ENCODE results near the gene MUC21.
"Not testable (repeated sequence)": the region's sequence is repeated elsewhere in the genome, so short reads cannot be mapped to it uniquely, and the experiment has no call there.

- TF ChIP-seq, protein P1, sequence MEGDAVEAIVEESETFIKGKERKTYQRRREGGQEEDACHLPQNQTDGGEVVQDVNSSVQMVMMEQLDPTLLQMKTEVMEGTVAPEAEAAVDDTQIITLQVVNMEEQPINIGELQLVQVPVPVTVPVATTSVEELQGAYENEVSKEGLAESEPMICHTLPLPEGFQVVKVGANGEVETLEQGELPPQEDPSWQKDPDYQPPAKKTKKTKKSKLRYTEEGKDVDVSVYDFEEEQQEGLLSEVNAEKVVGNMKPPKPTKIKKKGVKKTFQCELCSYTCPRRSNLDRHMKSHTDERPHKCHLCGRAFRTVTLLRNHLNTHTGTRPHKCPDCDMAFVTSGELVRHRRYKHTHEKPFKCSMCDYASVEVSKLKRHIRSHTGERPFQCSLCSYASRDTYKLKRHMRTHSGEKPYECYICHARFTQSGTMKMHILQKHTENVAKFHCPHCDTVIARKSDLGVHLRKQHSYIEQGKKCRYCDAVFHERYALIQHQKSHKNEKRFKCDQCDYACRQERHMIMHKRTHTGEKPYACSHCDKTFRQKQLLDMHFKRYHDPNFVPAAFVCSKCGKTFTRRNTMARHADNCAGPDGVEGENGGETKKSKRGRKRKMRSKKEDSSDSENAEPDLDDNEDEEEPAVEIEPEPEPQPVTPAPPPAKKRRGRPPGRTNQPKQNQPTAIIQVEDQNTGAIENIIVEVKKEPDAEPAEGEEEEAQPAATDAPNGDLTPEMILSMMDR (IDR thresholded peaks at IDR 0.05) = not testable (repeated sequence)
- TF ChIP-seq POLR2A (IDR thresholded peaks at IDR 0.05) = not testable (repeated sequence)
Observed at GRCh38 chr6:30969171-30969570, 14.3 kb upstream of the MUC21 start.

All from testis (tissue), 2 donors.